ENCODE measurements around the gene RAB24. TPM values are rescaled to one million over a fixed set of nuclear protein-coding genes. Genes with fewer than 3 reads are reported as not detected.

Gene RAB24
- polyA plus RNA-seq, 1 donor from 2014 or later = 79.0 TPM

GRCh38 chr5:177346820-177347219 lies 43.3 kb upstream of the RAB24 start:
- no peaks in the 10 kb centered on the region for H3K27me3 ChIP-seq (ENCODE audit: insufficient read depth, low read depth, low read length)
- H3K9ac ChIP-seq (ENCODE audit: low read length) = no peak overlapping the region
- H3K4me2 ChIP-seq (ENCODE audit: low read length) = no peak overlapping the region
- no peak for TF ChIP-seq CTCF (IDR thresholded peaks at IDR 0.05; ENCODE audit: poor library complexity, severe bottlenecking)
- no peak for TF ChIP-seq SMC3 (conservative IDR thresholded peaks at IDR 0.05; ENCODE audit: poor library complexity)
- TF ChIP-seq POLR2AphosphoS5 (IDR thresholded peaks at IDR 0.05) = no peak
- TF ChIP-seq MXI1 (conservative IDR thresholded peaks at IDR 0.05; ENCODE audit: poor library complexity, severe bottlenecking) = no peak
- TF ChIP-seq REST (IDR thresholded peaks at IDR 0.05; ENCODE audit: borderline replicate concordance) = no peak
- TF ChIP-seq TAF1 (IDR thresholded peaks at IDR 0.05; ENCODE audit: low read depth) = no peak
- TF ChIP-seq EZH2 (IDR thresholded peaks at IDR 0.05; ENCODE audit: borderline replicate concordance, insufficient read depth, low read length, poor library complexity, severe bottlenecking) = no peak
- TF ChIP-seq RAD21 (conservative IDR thresholded peaks at IDR 0.05) = no peak
- TF ChIP-seq EP300 (conservative IDR thresholded peaks at IDR 0.05; ENCODE audit: poor library complexity, severe bottlenecking) = no peak
- no peaks in the 10 kb centered on the region for H3K9me2 ChIP-seq (ENCODE audit: insufficient read depth, low read length)
- H3K9me3 ChIP-seq (ENCODE audit: low read length) = no peaks in the 10 kb centered on the region
- no peaks in the 10 kb centered on the region for H3F3A ChIP-seq (ENCODE audit: insufficient read depth, low read length, poor library complexity, severe bottlenecking)
- no peak overlapping the region for H3K4me3 ChIP-seq (ENCODE audit: low read length)
- no peaks in the 10 kb centered on the region for H4K20me1 ChIP-seq (ENCODE audit: insufficient read depth)
- H3K79me2 ChIP-seq (replicated peaks; ENCODE audit: insufficient read depth, low read length) = peaks cover 51% of the 10 kb centered on the region
- no peak overlapping the region for H3K27ac ChIP-seq (ENCODE audit: low read length)
- no peak overlapping the region for H2AFZ ChIP-seq (ENCODE audit: low read depth, low read length)
- no peaks in the 10 kb centered on the region for H3K36me3 ChIP-seq (ENCODE audit: insufficient read depth, low read length)

- H3K9me2 ChIP-seq (ENCODE audit: insufficient read depth, low read length) = no peaks in the 10 kb centered on the region
- H3K9me3 ChIP-seq (ENCODE audit: low read length) = no peaks in the 10 kb centered on the region
- no peak overlapping the region for H2AFZ ChIP-seq (ENCODE audit: low read depth, low read length)
- peaks cover 44% of the 10 kb centered on the region for H3K79me2 ChIP-seq (replicated peaks; ENCODE audit: insufficient read depth, low read length)
- H3K9ac ChIP-seq (ENCODE audit: low read length) = no peak overlapping the region
- TF ChIP-seq EP300 (conservative IDR thresholded peaks at IDR 0.05; ENCODE audit: poor library complexity, severe bottlenecking) = no peak
- TF ChIP-seq POLR2AphosphoS5 (IDR thresholded peaks at IDR 0.05) = no peak
- TF ChIP-seq CTCF (IDR thresholded peaks at IDR 0.05; ENCODE audit: poor library complexity, severe bottlenecking) = no peak
- TF ChIP-seq REST (IDR thresholded peaks at IDR 0.05; ENCODE audit: borderline replicate concordance) = no peak
- no peak for TF ChIP-seq SMC3 (conservative IDR thresholded peaks at IDR 0.05; ENCODE audit: poor library complexity)
- no peak for TF ChIP-seq TAF1 (IDR thresholded peaks at IDR 0.05; ENCODE audit: low read depth)
- TF ChIP-seq EZH2 (IDR thresholded peaks at IDR 0.05; ENCODE audit: borderline replicate concordance, insufficient read depth, low read length, poor library complexity, severe bottlenecking) = no peak
- TF ChIP-seq RAD21 (conservative IDR thresholded peaks at IDR 0.05) = no peak
- no peak for TF ChIP-seq MXI1 (conservative IDR thresholded peaks at IDR 0.05; ENCODE audit: poor library complexity, severe bottlenecking)
- H3K27ac ChIP-seq (ENCODE audit: low read length) = no peak overlapping the region
- no peak overlapping the region for H3K4me2 ChIP-seq (ENCODE audit: low read length)
- H3K4me3 ChIP-seq (ENCODE audit: low read length) = no peak overlapping the region
- H4K20me1 ChIP-seq (ENCODE audit: insufficient read depth) = no peaks in the 10 kb centered on the region
- H3K36me3 ChIP-seq (ENCODE audit: insufficient read depth, low read length) = no peaks in the 10 kb centered on the region
- H3F3A ChIP-seq (ENCODE audit: insufficient read depth, low read length, poor library complexity, severe bottlenecking) = no peaks in the 10 kb centered on the region
- H3K27me3 ChIP-seq (ENCODE audit: insufficient read depth, low read depth, low read length) = no peaks in the 10 kb centered on the region
Measured at GRCh38 chr5:177344891-177345290, 41.4 kb upstream of the RAB24 start.

All from neural cell (in vitro differentiated cells).